CD4-positive, alpha-beta T cell treated with Interleukin-15 for 1 hour (primary cell): ENCODE data around the gene TFEB.
A peak's percentile ranks its signal among the peaks of the same experiment; 100 is the strongest.

ENCODE experiments used
- DNase-seq: peaks from one replicate; pipeline ENCODE4 v3.0.0-alpha.2; 2020

The TFEB gene

GRCh38 chr6:41687501-41688175, 47.8 kb downstream of the TFEB start:
- DNase-seq = no peak

- no peak for DNase-seq
These were observed 49.6 kb downstream of the TFEB start for GRCh38 chr6:41685641-41686380.

GRCh38 chr6:41684311-41685180, 50.9 kb downstream of the TFEB start:
- DNase-seq = no peak

- peak; percentile 78 for DNase-seq
These were observed 51.7 kb downstream of the TFEB start for GRCh38 chr6:41683523-41684310.

- no peak for DNase-seq
These were observed 52.2 kb downstream of the TFEB start for GRCh38 chr6:41683273-41683522.

GRCh38 chr6:41682497-41683272, 52.7 kb downstream of the TFEB start:
- DNase-seq = no peak

- peak; percentile 68 for DNase-seq
These were observed 53.3 kb downstream of the TFEB start for GRCh38 chr6:41682056-41682477.

- DNase-seq = no peak
These were observed 55.0 kb downstream of the TFEB start for GRCh38 chr6:41680182-41680965.

- DNase-seq = no peak
These were observed 55.7 kb downstream of the TFEB start for GRCh38 chr6:41679696-41680095.

- DNase-seq = no peak
These were observed 56.8 kb downstream of the TFEB start for GRCh38 chr6:41678511-41679084.

GRCh38 chr6:41677124-41677921, 58.1 kb downstream of the TFEB start:
- no peak for DNase-seq

- DNase-seq = no peak
These were observed 59.0 kb downstream of the TFEB start for GRCh38 chr6:41676431-41676830.

- DNase-seq = no peak
These were observed 59.4 kb downstream of the TFEB start for GRCh38 chr6:41675992-41676391.

GRCh38 chr6:41675176-41675775, 60.1 kb downstream of the TFEB start:
- DNase-seq = no peak

- no peak for DNase-seq
These were observed 61.0 kb downstream of the TFEB start for GRCh38 chr6:41674231-41675000.

- no peak for DNase-seq
These were observed 61.8 kb downstream of the TFEB start for GRCh38 chr6:41673704-41674000.

GRCh38 chr6:41672816-41673703, 62.3 kb downstream of the TFEB start:
- no peak for DNase-seq

- no peak for DNase-seq
These were observed 63.4 kb downstream of the TFEB start for GRCh38 chr6:41672016-41672415.
